Pancreas (tissue), 10 donors: Measurements from ENCODE around the gene SCRN1. TPM values are rescaled to one million over a fixed set of nuclear protein-coding genes. Genes with fewer than 3 reads are reported as not detected.

Experiments used
- ATAC-seq, 4 donors: fragments of 200-7000 bp; cut with Tn5 transposase; one replicate each; pipeline versions ENCODE4 v1.8.0 to v1.9.1; 2020; ENCODE audit warnings: mild to moderate bottlenecking in 4 of 4, moderate library complexity in 4 of 4
- DNase-seq, 6 donors: peaks; one replicate each; pipeline ENCODE4 v3.0.0-alpha.2; 2020
- FAIRE-seq: peaks from 2 replicates; lab custom pipeline; 2012; peaks lifted over from hg19 to GRCh38; lab: Jason Lieb, UNC
- H3K27ac ChIP-seq, 4 donors: fragments of 200-600 bp; sonication (generic); 1 replicate in 3 of 4; 2 replicates in 1 of 4; pipeline versions ENCODE4 v1.5.0 to v1.8.0; 2020
- H3K27me3 ChIP-seq, 4 donors: fragments of 200-600 bp; one replicate each; pipeline ENCODE4 v1.8.0; 2021
- H3K36me3 ChIP-seq, 3 donors: fragments of 200-600 bp; sonication (generic) in 1 of 3; one replicate each; pipeline versions ENCODE4 v1.5.0 to v1.8.0; 2020 to 2021
- H3K4me1 ChIP-seq, 3 donors: fragments of 200-600 bp; one replicate each; pipeline ENCODE4 v1.8.0; 2021
- H3K4me3 ChIP-seq, 4 donors: fragments of 200-600 bp; sonication (generic) in 2 of 4; one replicate each; pipeline versions ENCODE4 v1.5.0 to v1.8.0; 2020 to 2021
- H3K9me3 ChIP-seq, 4 donors: fragments of 200-600 bp; one replicate each; pipeline ENCODE4 v1.8.0; 2021
- CTCF ChIP-seq, 4 donors: fragments of 200-600 bp; sonication (generic) in 3 of 4; IDR thresholded peaks; one replicate each; pipeline versions ENCODE4 v1.5.0 to v1.8.0; 2021; ENCODE audit warnings: antibody characterized with exemption in 4 of 4
- WGBS, 2 donors: extraction: QIAGEN DNeasy Blood & Tissue Kit; methylation state at CpG; one replicate each; pipeline ENCODE4 v1.1.7; 2013; 5-methylcytosine and 5-hydroxymethylcytosine counted together
- intact Hi-C, 3 donors: fragments of 100-400 bp; cut with DNase I; formaldehyde crosslinking; loops; one replicate each; pipeline versions ENCODE4 v1.11.1 to v1.14.2; 2022
- polyA plus RNA-seq, 2 donors: library from polyadenylated mRNA; stranded (reverse); fragments of 200-250 nt; gene quantifications; one replicate each; pipeline ENCODE4 v1.2.3, GENCODE V29; 2013
- total RNA-seq, 6 donors: library from RNA; stranded (reverse); fragmentation: NEBNext Ultra II Directional in 4 of 6; extraction: Animal tissue kit (Norgen Biotek cat#: 25700) in 4 of 6; gene quantifications; one replicate each; pipeline versions ENCODE4 v1.2.1 to v1.2.4, GENCODE V29; 2021 to 2023
- donor health status: healthy with polysubstance abuse.
- donor health status: DM: no; HTN: no; CAD: no; lungs with moderate emphysema.
- donor health status: DM: no; HTN: no; CAD: no.
- donor health status: control.
- donor health status: control.
- donor health status: Bipolar disorder and iron deficiency.
- donor health status: DM: yes; HTN: yes; CAD: no.
- donor health status: DM: no; HTN: no; CAD: no.
- donor health status: DM: no; HTN: no; CAD: no.
- donor health status: DM: yes; HTN: yes; CAD: no.

The SCRN1 gene
- total and polyA plus RNA-seq, 8 donors = 7.7 to 48.0 (median 32.3) TPM

DNA sequence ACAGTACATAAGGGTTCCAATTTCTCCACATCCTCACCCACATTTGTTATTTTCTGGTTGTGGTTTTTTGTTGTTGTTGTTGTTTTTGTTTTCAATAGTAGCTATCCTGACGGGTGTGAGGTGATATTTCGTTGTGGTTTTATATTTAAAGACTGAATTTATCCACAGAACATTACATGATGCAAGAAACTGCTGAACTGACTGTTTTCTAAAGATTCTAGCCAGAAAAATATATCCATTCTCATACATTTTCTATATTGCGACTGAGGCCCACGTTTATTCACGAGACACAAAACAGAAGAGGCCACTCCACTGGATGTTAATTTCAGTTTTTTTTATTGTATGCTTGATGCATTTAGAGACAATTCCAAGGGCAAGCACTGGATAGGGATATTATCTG lies 69.8 kb downstream of the SCRN1 start:
- Histone ChIP-seq H3K4me3 (no peak overlapping the region), H3K36me3 (peaks cover 0 to 15% (median 0%) of the 10 kb centered on the region in 3 donors), H3K27me3 (no peaks in the 10 kb centered on the region), H3K9me3 (no peaks in the 10 kb centered on the region), H3K27ac (no peak overlapping the region), H3K4me1 (peaks cover 0 to 3% (median 0%) of the 10 kb centered on the region in 3 donors)
- FAIRE-seq = no peak
- intact Hi-C loops = loop anchor here in 2 of 3 donors (10.0 kb wide), 1 partner anchor 165 kb away; no protein-coding TSS in a partner anchor
- no peak for DNase-seq
- ATAC-seq = no peak
- no peak for TF ChIP-seq CTCF (IDR thresholded peaks at IDR 0.05)
- WGBS, 2 donors = 87 to 91% methylated on average over 5 of the region's 5 CpGs

DNA sequence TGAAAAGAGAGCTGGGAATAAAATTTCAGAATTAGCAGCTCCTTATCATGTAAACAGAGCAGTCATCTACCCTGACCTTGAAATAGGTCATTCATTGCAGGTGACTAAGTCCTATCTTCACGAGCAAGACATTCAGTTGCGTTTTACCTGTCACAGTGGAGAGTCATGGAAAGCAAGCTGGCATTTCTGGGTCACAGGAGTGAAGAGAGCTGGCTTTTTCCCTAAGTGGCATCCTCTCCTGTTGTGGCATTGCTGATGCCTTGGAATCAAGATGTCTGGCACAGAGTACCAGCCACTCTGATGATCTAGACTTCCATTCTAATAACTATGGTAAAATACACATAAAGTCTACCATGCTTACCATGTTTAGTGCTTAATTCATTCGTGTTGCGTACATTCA lies 70.8 kb downstream of the SCRN1 start:
- Histone ChIP-seq H3K27me3 (no peaks in the 10 kb centered on the region), H3K27ac (no peak overlapping the region), H3K36me3 (peaks cover 0 to 15% (median 0%) of the 10 kb centered on the region in 3 donors), H3K4me3 (no peak overlapping the region), H3K4me1 (peaks cover 0 to 3% (median 0%) of the 10 kb centered on the region in 3 donors), H3K9me3 (no peaks in the 10 kb centered on the region)
- DNase-seq = no peak
- 58 to 61% methylated on average over 4 of the region's 4 CpGs for WGBS, 2 donors
- FAIRE-seq = no peak
- intact Hi-C loops = no loop called here
- no peak for ATAC-seq
- TF ChIP-seq CTCF (IDR thresholded peaks at IDR 0.05) = no peak

- Histone ChIP-seq H3K36me3 (peaks cover 0 to 5% (median 0%) of the 10 kb centered on the region in 3 donors), H3K4me3 (no peak overlapping the region), H3K9me3 (no peaks in the 10 kb centered on the region), H3K4me1 (peaks cover 0 to 3% (median 0%) of the 10 kb centered on the region in 3 donors), H3K27ac (no peak overlapping the region), H3K27me3 (no peaks in the 10 kb centered on the region)
- no peak for DNase-seq
- FAIRE-seq = no peak
- no peak for TF ChIP-seq CTCF (IDR thresholded peaks at IDR 0.05)
- no peak for ATAC-seq
- intact Hi-C loops = no loop called here
- WGBS, 2 donors = 73 to 82% methylated on average over 4 of the region's 4 CpGs
Measured at GRCh38 chr7:29917641-29918040, 72.0 kb downstream of the SCRN1 start.

GRCh38 chr7:29915481-29916215 lies 74.0 kb downstream of the SCRN1 start:
- Histone ChIP-seq H3K27me3 (no peaks in the 10 kb centered on the region), H3K9me3 (no peaks in the 10 kb centered on the region), H3K4me3 (no peak overlapping the region), H3K36me3 (no peaks in the 10 kb centered on the region), H3K4me1 (peaks cover 0 to under 1% (median 0%) of the 10 kb centered on the region in 3 donors), H3K27ac (no peak overlapping the region)
- TF ChIP-seq CTCF (IDR thresholded peaks at IDR 0.05) = no peak
- ATAC-seq = peak in 3 of 4 donors; percentile 39 to 80 (median 70)
- WGBS, 2 donors = 74 to 79% methylated on average over 7 of the region's 7 CpGs
- FAIRE-seq = no peak
- no peak for DNase-seq
- intact Hi-C loops = no loop called here

DNA sequence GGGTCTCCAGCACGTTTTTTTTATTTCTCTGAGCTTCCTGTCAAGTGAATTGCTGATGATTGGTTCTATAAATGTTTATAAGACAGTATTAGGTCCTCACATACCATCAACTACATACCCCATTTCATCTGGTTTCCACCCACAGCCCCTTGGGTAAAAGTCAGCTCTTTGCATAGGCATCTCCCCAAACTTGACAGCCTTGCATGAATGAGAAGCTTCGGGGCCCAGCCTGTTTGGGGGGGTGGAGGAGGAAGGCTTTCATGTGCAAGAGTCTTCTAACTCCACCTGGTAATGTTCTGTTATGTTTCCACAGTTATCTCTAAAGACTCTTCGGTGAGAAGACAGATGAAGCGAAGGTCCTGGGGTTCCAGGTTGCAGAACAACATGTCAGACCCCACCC lies 75.4 kb downstream of the SCRN1 start:
- no peaks in the 10 kb centered on the region for H3K36me3 ChIP-seq
- no peak overlapping the region for H3K4me3 ChIP-seq
- no peak for ATAC-seq
- FAIRE-seq = no peak
- H3K27ac ChIP-seq = no peak overlapping the region
- H3K27me3 ChIP-seq = no peaks in the 10 kb centered on the region
- WGBS, 2 donors = 78 to 79% methylated on average over 4 of the region's 4 CpGs
- no peaks in the 10 kb centered on the region for H3K9me3 ChIP-seq
- no peaks in the 10 kb centered on the region for H3K4me1 ChIP-seq
- TF ChIP-seq CTCF (IDR thresholded peaks at IDR 0.05) = no peak
- intact Hi-C loops = no loop called here
- no peak for DNase-seq
